Epidermal melanocyte (primary cell): Measurements from ENCODE around the gene SNX24.
"Not testable (repeated sequence)": the region's sequence is repeated elsewhere in the genome, so short reads cannot be mapped to it uniquely, and the experiment has no call there.

ENCODE experiments used
- DNase-seq: peaks from one replicate; pipeline ENCODE4 v3.0.0; 2011; ENCODE audit warnings: low spot score; ENCODE audit not compliant: insufficient read length

The SNX24 gene

GRCh38 chr5:122871661-122872060 is 26.2 kb downstream of the SNX24 start:
- no peak for DNase-seq

GRCh38 chr5:122874179-122874875 is 28.9 kb downstream of the SNX24 start:
- no peak for DNase-seq

- no peak for DNase-seq
Measured at GRCh38 chr5:122877518-122877917, 32.1 kb downstream of the SNX24 start.

DNA sequence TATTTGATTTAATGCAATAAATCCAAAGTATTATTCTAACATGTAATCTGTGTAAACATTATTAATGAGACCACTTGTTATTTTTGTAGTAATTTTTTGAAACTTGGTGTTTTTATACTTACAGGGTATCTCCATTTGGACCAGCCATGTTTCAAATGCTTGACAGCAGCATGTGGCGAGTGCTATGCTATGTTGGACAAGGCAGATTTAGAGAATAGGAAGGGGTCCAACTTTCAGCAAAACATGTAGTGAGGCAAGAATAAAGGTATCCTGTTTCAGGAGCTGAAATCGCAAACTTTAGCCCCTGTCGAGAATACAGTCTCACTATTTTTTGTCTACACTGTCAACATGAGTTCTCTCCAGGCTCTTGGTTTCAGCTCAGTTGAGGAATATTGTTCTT is 33.7 kb downstream of the SNX24 start:
- no peak for DNase-seq

DNA sequence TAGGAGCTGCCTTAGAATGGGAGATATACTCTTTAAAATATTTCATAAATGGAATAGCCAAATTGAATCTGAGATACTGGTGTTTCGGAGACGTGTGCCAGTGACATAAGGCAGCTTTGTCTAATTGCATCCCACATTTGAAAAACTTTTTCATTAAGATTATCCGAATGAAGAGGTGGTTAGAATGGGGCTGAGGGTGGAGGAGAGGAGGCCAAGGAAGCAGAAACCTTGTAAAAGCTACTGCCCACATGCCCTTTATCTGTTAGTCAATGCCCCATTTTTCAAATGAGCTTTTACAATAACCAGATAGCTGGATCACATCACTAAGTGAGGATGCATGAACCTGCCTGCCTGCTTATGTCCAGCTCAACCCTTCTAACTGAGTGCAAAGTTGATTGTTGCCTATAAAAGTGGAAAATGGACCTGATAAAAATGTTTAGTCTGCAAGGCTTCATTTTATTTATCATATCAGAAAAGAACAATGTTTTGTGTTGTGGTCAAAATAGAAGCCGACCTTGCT is 34.8 kb downstream of the SNX24 start:
- DNase-seq = no peak

DNA sequence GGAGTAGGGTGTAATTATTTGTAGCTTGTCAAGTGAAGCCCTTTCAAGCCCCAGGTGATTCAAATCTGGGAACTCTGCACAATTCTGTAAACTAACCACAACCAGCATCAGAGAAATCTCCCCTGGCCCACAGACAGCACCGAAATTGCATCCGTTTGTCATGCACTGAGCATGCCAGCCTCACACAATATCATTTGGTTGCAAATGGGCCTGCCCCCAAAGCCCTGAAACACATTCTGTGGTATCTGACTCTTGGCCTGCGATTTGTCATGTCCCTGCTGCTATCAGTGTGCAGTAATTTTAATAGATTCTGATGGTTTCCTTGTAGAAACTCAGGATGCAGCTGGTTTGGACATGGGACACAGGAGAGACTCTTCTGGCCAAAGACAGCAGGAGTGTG is 35.3 kb downstream of the SNX24 start:
- DNase-seq = no peak

- DNase-seq = no peak
Measured at GRCh38 chr5:122882831-122883230, 37.4 kb downstream of the SNX24 start.

DNA sequence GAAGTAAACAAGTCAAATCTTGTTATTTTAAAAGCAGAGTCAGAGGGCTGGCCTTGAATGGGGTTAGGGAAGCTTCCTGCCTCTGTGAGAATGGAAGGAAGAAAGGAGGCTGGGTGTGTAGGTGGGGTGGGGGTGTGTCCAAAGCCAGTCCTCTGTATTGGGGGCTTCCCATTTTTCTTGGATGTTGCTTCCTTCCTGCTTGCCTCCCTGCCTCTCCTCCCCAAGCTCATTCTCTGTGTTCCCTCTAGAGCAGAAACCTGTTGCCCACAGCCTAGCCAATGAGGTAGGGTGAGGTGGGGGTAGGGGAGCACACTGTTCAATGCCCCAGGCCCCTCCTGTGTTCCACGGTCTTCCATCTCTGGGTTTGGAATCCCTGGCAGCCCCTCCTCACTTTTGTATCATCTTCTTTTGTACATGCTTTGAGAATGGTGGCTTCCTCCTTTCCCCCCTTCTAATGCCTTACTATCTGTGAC is 39.7 kb downstream of the SNX24 start:
- DNase-seq = no peak

GRCh38 chr5:122885891-122886290 is 40.5 kb downstream of the SNX24 start:
- no peak for DNase-seq

GRCh38 chr5:122895141-122895540 is 49.7 kb downstream of the SNX24 start:
- DNase-seq = no peak

GRCh38 chr5:122896598-122897282 is 51.3 kb downstream of the SNX24 start:
- no peak for DNase-seq

DNA sequence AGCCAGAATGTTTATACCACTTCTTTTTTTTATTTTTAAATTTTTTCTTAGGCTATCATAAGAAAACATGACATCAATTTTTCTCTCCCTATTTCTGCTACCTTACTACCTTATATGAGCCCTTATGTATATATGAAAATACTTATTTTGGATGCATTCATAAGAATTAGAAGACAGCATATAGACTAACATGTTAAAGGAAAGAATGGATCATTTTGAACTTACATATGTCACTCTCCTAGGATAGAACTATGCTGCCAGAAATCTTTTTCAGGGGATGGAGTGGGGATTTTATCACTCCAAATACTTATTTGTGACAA is 51.8 kb downstream of the SNX24 start:
- DNase-seq = no peak

DNA sequence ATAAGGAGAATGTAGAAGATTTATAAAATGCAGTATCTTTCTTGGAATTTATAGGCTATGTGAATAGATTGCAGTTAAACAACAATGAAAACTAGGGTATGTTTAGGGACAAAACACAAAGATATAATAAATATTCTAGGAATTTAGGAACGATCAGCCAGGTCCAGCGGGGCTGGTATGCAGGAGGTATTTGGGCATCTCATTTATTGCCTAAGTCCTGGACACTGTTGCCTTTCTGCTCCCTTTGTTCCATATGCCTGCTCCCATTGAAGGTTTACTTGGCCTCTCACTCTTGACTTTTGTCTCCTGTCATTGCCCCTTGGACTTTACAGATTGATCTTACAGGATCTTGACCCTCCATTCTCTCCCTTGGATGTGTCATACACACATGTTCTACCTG is 55.9 kb downstream of the SNX24 start:
- no peak for DNase-seq

DNA sequence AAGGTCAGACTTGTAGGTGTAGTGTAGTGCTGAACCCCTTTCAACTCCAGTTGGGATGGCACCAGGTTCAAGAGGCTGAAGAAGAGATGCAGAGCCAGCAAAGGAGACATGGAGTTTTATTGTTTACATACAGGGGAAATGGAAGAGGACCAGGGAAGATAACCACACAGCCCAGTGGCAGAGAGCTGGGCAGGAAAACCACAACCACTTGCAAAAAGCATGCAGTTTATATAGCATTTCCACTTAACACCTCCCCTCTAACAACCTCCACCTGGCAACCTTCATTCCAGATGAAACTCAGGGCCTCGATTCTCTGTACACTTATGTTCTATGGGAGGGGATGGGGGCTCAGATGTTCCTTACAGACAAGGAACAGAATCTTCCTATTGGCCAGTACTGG is 56.9 kb downstream of the SNX24 start:
- no peak for DNase-seq

DNA sequence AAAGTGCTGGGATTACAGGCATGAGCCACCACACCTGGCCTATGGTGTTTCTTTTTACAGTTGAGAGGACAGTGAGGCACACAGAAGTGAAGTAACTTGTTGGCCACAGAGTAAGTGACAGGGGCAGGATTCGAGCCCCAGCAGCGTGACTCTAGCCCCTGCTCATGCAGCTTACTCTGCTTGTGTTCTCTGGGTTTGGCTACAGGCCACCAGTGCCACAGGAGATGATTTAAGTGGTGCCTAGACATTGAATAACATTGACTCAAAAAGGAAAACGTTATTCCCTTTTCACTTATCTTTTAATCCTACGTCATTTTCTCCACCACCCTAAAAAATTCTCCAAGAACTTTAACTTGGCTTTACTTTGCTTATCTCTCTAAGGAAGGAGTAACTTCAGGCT is 61.4 kb downstream of the SNX24 start:
- no peak for DNase-seq

DNA sequence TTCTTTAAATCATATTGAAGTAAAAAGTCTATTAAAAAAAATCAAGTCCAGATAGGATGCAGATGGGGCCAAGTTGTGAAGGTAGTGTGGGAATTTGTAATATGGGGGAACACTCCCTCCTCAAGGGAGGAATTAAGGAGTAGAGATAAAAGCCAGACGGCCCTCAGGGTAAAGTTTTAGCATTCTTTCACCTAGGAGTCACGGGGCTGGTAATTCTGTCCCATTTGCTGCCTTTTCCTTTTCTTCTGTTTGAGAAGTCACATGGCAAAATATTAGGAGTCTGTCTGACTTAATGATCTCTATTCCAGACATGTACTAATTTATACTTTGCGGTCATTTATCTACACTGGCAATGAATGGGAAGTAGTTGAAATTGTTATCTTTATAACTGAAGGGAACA is 61.9 kb downstream of the SNX24 start:
- DNase-seq = no peak

DNA sequence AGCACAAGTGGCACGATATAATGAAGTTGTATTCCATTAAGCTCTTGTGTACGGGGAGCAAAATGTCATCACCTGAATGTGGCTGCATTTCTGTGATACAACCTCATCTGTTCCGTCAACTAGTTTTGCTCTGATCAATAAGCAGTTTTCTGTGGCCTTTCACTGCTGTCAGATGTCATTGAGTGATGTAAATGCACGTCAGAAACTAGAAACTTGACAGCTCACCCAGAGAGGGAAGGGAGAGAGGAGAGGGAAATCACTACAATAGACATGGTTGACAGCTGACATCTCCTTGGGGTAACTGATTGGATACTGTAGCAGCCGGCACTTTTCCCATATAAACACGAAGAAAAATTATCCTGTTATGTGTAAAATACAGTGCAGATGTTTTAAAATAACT is 62.7 kb downstream of the SNX24 start:
- no peak for DNase-seq

GRCh38 chr5:122908662-122909061 is 63.2 kb downstream of the SNX24 start:
- DNase-seq = no peak

- DNase-seq = no peak
Measured at GRCh38 chr5:122909470-122910100, 64.2 kb downstream of the SNX24 start.

DNA sequence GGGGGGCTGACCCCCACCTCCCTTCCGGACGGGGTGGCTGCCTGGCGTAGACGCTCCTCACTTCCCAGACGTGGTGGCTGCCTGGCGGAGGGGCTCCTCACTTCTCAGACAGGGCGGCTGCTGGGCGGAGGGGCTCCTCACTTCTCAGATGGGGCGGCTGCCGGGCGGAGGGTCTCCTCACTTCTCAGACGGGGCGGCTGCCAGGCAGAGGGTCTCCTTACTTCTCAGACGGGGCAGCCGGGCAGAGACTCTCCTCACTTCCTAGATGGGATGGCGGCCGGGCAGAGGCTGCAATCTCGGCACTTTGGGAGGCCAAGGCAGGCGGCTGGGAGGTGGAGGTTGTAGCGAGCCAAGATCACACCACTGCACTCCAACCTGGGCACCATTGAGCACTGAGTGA is 68.0 kb downstream of the SNX24 start:
- not testable (repeated sequence) for DNase-seq

DNA sequence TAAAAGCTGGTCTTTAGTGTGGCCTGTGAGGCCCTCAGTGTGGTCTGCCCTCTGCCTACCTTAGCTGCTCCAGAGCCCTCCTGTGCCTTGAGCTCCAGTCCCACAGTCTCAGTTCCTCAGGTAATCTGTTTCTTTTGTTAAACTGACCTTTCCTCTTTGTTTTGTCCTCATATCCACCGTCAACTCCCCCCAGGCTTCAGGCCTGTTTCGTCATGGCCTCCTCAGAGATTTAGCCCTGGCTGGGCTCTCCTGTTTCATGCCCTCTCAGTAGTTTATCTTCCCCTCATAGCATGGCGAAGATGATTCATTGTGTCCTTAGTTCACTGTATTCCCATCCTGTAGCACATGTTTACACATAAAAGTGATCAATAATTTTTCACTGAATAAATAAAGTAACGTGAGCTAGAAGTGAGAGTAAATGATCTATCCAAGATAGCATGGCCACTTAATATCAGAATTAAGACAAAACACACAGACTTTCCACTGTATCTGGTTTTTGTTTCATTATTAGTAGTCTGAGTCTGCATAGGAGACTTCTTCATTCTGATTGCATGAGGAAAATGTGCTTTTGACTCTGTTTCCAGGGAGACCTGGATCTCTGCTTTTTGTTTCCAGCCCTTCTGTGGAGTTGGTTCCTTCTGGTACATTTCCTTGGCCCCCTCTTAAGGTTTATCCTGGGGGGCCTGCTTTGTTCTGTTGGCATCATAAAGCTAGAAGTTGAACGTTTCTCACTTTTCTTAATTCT is 70.5 kb downstream of the SNX24 start:
- DNase-seq = no peak

GRCh38 chr5:122916490-122916889 is 71.1 kb downstream of the SNX24 start:
- no peak for DNase-seq
